Ascending aorta (tissue), 2 donors: ENCODE data around the gene KLHL17. TPM values are rescaled to one million over a fixed set of nuclear protein-coding genes. Genes with fewer than 3 reads are reported as not detected.

Source experiments
- DNase-seq, 2 donors: peaks; one replicate each; pipeline ENCODE4 v3.0.0-alpha.2; 2019; ENCODE audit warnings: low spot score in 2 of 2
- H3K27ac ChIP-seq, 2 donors: fragments of 200-600 bp; sonication (generic); one replicate each; pipeline ENCODE4 v1.5.1; 2016 to 2017; ENCODE audit warnings: mild to moderate bottlenecking in 1 of 2
- H3K27me3 ChIP-seq: fragments of 200-600 bp; sonication (generic); one replicate; pipeline ENCODE4 v1.5.1; 2017
- H3K36me3 ChIP-seq, 2 donors: fragments of 200-600 bp; sonication (generic); one replicate each; pipeline ENCODE4 v1.5.1; 2016
- H3K4me1 ChIP-seq, 2 donors: fragments of 200-600 bp; sonication (generic); one replicate each; pipeline ENCODE4 v1.5.1; 2016 to 2017; ENCODE audit warnings: mild to moderate bottlenecking in 1 of 2
- H3K4me3 ChIP-seq, 2 donors: fragments of 200-600 bp; sonication (generic); one replicate each; pipeline ENCODE4 v1.5.1; 2016 to 2017; ENCODE audit warnings: mild to moderate bottlenecking in 1 of 2
- H3K9me3 ChIP-seq, 2 donors: fragments of 200-600 bp; sonication (generic); one replicate each; pipeline ENCODE4 v1.5.1; 2016
- CTCF ChIP-seq, 3 experiments: fragments of 200-600 bp in 2 of 3; fragments of 450-650 bp in 1 of 3; sonication (generic) in 2 of 3; IDR thresholded peaks; one replicate each; pipeline ENCODE4 v1.5.1; 2016 to 2019; ENCODE audit warnings: antibody characterized with exemption in 3 of 3, mild to moderate bottlenecking in 1 of 3, moderate library complexity in 1 of 3
- intact Hi-C: fragments of 100-400 bp; cut with DNase I; formaldehyde crosslinking; loops from one replicate; pipeline ENCODE4 v1.15.1; 2023
- total RNA-seq: library from RNA; depleted of rRNA; stranded (reverse); fragments of >200 nt; gene quantifications from one replicate; pipeline ENCODE4 v1.1.0, GENCODE V29; 2016

The KLHL17 gene
- total RNA-seq, 1 donor from 2014 or later: 16.6 TPM

DNA sequence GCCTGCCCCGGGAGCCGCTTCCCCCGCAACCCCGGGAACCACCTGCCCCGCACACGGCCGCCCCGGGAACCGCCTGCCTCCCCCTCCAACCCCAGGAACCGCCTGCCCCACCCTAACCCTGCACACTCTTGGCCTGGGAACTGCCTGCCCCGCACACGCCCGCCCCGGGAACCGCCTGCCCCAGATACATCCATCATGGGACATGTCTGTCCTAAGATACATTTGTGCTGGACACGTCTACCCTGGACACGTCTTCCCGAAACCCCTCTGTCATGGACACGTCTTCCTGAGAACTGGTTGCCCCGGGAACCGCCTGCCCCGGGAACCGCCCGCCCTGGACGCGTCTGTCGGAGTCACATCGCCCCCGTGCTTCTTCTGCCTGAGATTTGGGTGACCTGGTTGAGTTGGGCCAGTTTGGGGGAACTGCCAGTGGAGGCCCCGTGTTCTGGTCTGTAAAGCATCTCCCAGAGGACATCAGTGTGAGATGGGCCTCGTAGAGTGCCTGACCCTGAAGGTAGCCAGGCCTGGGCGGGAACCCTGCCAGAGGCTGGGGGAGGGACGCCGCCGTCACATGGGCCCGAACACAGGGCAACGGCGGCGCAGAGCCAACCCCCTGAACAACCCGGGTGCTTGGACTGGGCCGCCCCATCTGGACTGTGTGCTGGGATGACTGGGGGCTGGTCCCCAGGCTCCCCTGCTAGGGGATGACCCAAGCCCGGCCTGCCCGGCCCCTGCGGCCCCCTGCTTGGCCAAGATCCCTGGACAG is 17.9 kb downstream of the KLHL17 start:
- no peak for TF ChIP-seq CTCF (IDR thresholded peaks at IDR 0.05)
- intact Hi-C loops: no loop called here
- peaks cover 10% of the 10 kb centered on the region for H3K27me3 ChIP-seq

DNA sequence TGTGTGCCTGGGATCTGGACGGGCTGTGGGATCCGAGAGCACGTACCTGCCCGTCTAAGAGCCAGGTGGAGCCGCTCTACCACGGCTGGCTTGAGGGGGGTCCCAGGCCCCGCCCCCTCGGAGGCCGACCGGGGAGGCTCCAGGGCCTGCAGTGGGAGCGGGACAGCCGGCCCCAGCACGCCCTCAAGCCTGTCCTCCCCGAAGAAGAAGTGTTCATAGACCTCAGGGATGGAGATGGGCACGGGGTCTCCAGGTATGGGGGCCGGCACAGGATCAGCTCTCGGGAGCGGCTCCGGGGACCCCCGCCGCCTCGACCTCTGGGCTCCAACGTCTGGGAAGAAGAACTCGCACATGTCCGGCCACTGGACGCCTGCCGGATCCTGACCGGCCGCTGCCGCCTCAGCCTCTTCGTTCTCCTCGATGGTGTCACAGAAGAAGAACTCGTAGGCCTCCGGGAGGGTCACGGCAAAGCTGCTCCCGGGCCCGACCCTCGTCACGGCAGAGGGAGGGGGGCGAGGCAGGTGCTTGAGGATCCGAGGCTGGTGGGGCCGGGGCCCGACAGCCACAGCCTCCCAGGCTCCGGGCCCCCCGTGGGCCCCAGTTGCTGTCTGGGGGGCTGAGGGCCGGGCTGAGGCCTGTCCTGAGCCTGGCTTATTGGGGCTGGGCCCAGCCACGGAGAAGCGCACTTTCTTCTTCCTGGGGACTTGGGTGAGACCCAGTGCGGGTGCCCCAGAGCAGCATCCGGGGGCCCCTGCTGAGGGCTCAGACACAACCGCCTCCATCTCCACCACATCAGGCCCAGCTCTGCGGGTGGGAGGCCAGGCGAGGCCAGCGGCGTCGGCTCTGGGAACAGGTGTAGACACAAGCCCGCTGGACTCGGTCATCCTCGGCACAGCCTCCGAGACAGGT is 18.7 kb downstream of the KLHL17 start:
- H3K27me3 ChIP-seq: peaks cover 3% of the 10 kb centered on the region

More for the DNA sequence above, 17.9 kb downstream of the KLHL17 start:
- Histone ChIP-seq H3K4me3 (no peak overlapping the region), H3K4me1 (peaks cover 2 to 3% of the 10 kb centered on the region in 2 donors), H3K27ac (no peak overlapping the region), H3K9me3 (no peaks in the 10 kb centered on the region), H3K36me3 (no peaks in the 10 kb centered on the region)
- DNase-seq: no peak

GRCh38 chr1:979744-980072 is 19.3 kb downstream of the KLHL17 start:
- no peaks in the 10 kb centered on the region for H3K36me3 ChIP-seq
- TF ChIP-seq CTCF (IDR thresholded peaks at IDR 0.05): no peak
- H3K27me3 ChIP-seq: peaks cover under 1% of the 10 kb centered on the region
- H3K27ac ChIP-seq: no peak overlapping the region
- H3K4me1 ChIP-seq: peaks cover 2 to 3% of the 10 kb centered on the region in 2 donors
- H3K4me3 ChIP-seq: no peak overlapping the region
- intact Hi-C loops: no loop called here
- no peak for DNase-seq
- H3K9me3 ChIP-seq: no peaks in the 10 kb centered on the region

More for the DNA sequence above, 18.7 kb downstream of the KLHL17 start:
- Histone ChIP-seq H3K9me3 (no peaks in the 10 kb centered on the region), H3K27ac (no peak overlapping the region), H3K4me3 (no peak overlapping the region), H3K4me1 (peaks cover 2 to 3% of the 10 kb centered on the region in 2 donors), H3K36me3 (no peaks in the 10 kb centered on the region)
- TF ChIP-seq CTCF (IDR thresholded peaks at IDR 0.05): no peak
- DNase-seq: no peak
- intact Hi-C loops: no loop called here

DNA sequence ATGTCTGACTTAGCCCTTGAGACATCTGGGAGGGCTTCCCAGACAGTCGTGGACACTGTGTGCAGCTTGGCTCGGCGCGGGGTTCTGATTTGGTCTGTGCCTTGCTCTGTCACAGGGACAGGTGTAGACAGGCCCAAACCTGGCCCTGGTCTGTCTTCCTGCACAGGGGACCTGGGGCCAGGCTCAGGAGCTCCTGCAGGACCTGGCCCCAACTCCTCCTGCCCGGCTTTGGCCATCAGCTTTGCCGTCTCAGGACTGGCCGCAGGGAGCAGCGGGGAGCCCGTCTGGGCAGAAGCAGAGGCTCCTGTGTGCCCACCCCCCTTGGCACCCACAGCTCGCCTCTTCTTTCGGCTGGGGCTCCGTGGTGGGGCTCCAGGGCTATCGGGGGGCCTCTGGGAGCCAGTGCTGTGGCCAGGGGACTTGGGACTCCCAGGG is 19.8 kb downstream of the KLHL17 start:
- Histone ChIP-seq H3K4me3 (no peak overlapping the region), H3K4me1 (peaks cover 2 to 3% of the 10 kb centered on the region in 2 donors), H3K36me3 (no peaks in the 10 kb centered on the region), H3K9me3 (no peaks in the 10 kb centered on the region), H3K27ac (no peak overlapping the region), H3K27me3 (no peaks in the 10 kb centered on the region)
- no peak for TF ChIP-seq CTCF (IDR thresholded peaks at IDR 0.05)
- DNase-seq: no peak
- intact Hi-C loops: no loop called here

- DNase-seq: no peak
- intact Hi-C loops: no loop called here
- Histone ChIP-seq H3K36me3 (no peaks in the 10 kb centered on the region), H3K4me1 (peaks cover 2% of the 10 kb centered on the region in 2 donors), H3K27ac (no peak overlapping the region), H3K9me3 (no peaks in the 10 kb centered on the region), H3K27me3 (no peaks in the 10 kb centered on the region), H3K4me3 (no peak overlapping the region)
- no peak for TF ChIP-seq CTCF (IDR thresholded peaks at IDR 0.05)
Observed at GRCh38 chr1:980602-981395, 20.4 kb downstream of the KLHL17 start.
